Prostate gland (tissue), 2 donors: ENCODE results near the gene DRC7.

Experiments used
- POLR2AphosphoS5 ChIP-seq: sonication (generic); formaldehyde crosslinking; IDR thresholded peaks from one replicate; pipeline ENCODE4 v1.6.1; 2017; ENCODE audit warnings: antibody characterized with exemption
- TF ChIP-seq, protein P1 (sequence below), 4 experiments: fragments of 200-600 bp in 2 of 4; fragments of 450-650 bp in 2 of 4; sonication (generic) in 2 of 4; IDR thresholded peaks; 1 replicate in 3 of 4; 2 replicates in 1 of 4; pipeline ENCODE4 v1.5.1; 2016 to 2019; ENCODE audit warnings: antibody characterized with exemption in 4 of 4, mild to moderate bottlenecking in 2 of 4, moderate library complexity in 2 of 4

GRCh38 chr16:57666353-57667047 is 28.1 kb upstream of the DRC7 start:
- TF ChIP-seq, protein P1, sequence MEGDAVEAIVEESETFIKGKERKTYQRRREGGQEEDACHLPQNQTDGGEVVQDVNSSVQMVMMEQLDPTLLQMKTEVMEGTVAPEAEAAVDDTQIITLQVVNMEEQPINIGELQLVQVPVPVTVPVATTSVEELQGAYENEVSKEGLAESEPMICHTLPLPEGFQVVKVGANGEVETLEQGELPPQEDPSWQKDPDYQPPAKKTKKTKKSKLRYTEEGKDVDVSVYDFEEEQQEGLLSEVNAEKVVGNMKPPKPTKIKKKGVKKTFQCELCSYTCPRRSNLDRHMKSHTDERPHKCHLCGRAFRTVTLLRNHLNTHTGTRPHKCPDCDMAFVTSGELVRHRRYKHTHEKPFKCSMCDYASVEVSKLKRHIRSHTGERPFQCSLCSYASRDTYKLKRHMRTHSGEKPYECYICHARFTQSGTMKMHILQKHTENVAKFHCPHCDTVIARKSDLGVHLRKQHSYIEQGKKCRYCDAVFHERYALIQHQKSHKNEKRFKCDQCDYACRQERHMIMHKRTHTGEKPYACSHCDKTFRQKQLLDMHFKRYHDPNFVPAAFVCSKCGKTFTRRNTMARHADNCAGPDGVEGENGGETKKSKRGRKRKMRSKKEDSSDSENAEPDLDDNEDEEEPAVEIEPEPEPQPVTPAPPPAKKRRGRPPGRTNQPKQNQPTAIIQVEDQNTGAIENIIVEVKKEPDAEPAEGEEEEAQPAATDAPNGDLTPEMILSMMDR (IDR thresholded peaks at IDR 0.05), result no peak
- no peak for TF ChIP-seq POLR2AphosphoS5
